NK-92 (cell line): ENCODE results near the gene MYCBPAP.

Source experiments
- DNase-seq: peaks from one replicate; lab custom pipeline; 2025; ENCODE audit not compliant: unreplicated experiment; lab: John Stamatoyannopoulos, UW

Gene MYCBPAP

GRCh38 chr17:50550661-50551432, 42.6 kb downstream of the MYCBPAP start:
- no peak for DNase-seq

GRCh38 chr17:50551433-50551815, 43.2 kb downstream of the MYCBPAP start:
- DNase-seq: no peak

GRCh38 chr17:50551884-50552283, 43.6 kb downstream of the MYCBPAP start:
- DNase-seq: no peak

DNA sequence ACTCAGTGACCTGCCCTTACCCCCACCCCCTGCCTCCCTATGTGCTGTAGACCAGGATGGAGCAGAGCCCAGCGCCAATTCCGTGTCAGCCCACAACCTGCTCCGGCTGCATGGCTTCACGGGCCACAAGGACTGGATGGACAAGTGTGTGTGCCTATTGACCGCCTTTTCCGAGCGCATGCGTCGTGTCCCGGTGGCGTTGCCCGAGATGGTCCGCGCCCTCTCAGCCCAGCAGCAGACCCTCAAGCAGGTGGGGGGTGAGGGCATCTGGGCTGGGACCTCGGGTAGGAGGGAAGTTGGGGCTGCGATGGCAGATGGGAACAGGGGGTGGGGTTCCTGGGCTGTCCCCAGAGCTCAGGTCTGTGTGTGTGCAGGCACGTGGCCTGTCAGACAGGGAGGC, 46.0 kb downstream of the MYCBPAP start:
- no peak for DNase-seq

GRCh38 chr17:50556803-50557202, 48.6 kb downstream of the MYCBPAP start:
- DNase-seq: no peak

- DNase-seq: no peak
Measured at GRCh38 chr17:50557630-50558029, 49.4 kb downstream of the MYCBPAP start.

DNA sequence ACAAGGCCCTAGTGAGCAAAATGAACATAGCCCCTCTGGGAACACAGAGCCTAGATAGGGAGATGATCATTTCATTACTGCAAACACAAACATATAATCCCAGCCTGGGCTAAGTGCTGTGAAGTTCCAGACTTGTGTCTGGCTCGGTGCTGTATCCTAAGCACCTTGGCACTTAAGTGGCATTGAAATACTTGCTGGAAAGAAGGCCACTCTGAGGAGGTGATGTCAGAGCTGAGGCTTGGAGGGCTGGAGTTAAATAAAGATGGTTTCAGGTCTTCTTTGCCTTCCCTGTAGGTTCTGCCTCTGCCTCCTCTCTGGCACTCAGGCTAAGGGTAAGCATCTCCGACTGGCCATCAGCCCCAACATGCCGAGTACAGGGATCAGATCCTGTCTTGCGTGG, 49.9 kb downstream of the MYCBPAP start:
- DNase-seq: no peak

GRCh38 chr17:50558581-50558940, 50.3 kb downstream of the MYCBPAP start:
- no peak for DNase-seq

- no peak for DNase-seq
Measured at GRCh38 chr17:50558941-50559614, 50.8 kb downstream of the MYCBPAP start.

DNA sequence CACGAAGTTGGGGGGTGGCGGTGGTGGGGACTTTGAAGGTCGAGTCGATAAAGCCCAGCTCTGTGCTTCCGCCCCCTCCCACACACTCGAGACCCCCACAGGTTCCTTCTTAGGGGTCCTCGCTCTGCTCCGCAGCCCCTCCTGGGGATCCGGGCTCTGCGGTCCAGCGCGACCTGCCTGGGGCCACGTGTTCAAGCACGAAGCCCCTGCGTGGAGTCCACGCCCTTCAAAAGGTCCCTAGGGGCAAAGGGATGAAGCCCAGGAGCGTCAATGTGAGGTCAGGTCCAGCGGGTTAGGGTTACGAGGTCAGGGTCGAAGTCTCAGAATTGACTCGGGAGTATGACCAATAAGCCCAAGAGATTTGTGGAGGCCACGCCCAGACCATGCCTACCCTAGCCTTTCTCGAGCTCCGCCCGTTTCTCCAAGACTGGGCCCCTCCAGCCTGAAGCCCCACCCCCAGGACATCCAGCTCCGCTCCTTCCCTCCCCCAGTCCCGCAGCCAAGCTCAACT, 51.5 kb downstream of the MYCBPAP start:
- no peak for DNase-seq

DNA sequence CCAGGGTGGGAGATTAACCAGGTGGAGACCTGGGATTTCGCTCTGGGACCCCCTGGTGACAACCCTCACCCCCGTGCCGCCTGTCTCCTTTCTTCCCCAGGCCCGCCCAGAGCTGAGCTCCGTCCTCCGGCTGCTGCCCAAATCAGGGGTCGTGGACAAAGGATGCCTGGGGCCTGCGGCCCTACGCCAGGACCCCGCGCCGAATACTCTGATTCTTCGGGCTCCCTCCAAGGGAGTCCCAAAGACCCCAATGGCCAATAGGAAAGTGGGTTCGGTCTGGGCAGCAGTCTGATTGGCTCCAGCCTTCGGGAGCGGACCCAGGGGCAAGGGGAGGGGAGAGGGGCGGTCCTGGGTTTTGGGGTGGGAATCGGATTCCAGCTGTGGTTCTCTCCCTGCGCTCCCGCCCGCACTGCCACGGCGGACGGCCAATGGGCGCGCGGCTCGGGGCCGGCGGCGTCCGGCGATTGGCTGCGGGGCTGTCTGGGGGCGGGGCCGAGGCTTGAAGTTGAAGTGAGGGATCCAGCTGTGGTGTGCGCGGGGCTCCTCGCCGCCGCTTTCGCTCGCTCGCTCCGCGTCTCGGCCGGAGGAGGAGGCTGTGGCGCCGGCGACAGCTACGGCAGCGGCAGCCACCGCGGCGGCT, 52.1 kb downstream of the MYCBPAP start, which contains the start of gene CACNA1G:
TSS of gene CACNA1G (plus strand) at position 531 of the 640 bp plus-strand sequence. CDS start 745 bp downstream, outside the sequence.
- no peak for DNase-seq

GRCh38 chr17:50560931-50561745, 52.9 kb downstream of the MYCBPAP start:
- DNase-seq: no peak

DNA sequence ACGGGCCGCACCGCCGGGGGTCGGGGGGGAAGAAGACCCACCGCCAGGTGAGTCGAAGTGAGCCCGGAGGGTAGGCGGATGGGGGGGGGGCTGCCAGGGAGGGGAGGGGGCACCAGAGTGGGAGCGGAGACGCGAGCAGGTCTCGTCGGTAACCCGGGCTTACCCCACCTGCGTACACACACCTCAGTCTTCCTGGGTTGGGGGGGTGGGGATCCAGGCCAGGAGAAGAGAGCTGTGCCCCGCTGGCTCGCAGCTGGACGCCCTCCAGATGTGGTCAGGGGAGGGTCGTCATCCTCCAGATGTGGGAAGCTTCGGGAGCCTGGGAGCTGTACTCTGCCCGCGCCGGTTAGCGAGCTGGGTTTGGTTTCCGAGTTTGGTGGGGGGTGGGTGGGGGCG, 53.5 kb downstream of the MYCBPAP start:
- no peak for DNase-seq

DNA sequence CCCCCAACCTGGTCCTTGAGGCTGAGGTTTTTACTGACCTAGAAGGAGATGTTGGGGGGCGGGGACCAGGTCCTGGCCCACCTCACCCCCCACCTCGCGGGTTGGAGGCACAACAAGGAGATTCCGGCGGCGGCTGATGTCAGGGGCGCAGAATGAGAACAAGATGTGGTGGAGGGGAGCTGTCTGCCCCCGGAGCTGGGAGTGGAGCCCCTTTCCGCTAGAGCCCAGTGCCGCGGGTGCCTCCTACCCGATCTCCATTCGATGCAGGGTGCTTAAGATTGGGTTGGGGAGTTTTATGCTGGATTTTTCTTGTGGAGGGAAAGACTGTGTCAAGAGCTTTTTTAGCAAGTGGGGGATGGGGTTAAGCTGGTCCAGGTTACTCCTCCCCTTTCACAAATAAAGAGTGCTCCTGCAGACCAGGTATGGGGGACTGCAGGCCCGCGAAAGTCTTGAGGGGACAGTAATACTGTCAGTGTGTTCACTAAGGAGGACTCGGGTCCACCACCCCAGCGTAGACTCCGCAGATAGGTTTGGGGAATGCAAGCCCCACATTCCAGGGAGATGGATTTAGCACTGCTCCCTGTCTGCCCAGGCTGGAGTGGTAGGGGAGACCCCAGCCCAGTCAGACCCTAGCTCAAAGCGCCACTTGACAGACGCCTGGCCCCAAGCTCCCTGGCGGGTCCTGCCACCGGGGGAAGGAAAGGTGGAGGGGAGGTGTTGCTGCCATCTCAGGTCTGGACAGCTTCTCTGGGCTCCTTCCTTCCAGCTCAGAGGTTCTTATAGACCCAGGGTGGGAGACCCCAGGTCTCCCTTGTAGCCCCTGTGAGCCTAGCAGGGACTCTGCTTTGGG, 54.2 kb downstream of the MYCBPAP start:
- no peak for DNase-seq

DNA sequence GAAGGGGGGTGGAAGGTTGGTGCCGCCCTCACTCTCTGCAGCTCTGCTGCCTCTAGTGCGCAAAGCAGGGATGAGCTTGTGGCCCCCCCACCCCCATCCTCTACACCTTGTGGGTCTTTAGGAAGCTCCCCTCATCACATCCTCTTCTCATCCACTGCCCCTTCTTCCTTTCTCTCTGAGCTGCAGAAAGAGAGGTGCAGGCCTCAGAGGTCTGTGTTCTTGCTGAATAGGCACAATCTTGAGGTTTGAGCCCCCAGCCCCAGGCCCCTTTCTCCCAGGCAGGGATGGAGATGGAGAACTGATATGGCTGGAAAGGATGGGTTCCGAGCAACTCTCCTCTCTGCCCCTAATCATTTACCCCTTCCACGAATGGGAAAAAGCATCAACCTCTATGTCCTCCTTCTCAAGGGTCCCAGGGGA, 54.9 kb downstream of the MYCBPAP start:
- DNase-seq: no peak

DNA sequence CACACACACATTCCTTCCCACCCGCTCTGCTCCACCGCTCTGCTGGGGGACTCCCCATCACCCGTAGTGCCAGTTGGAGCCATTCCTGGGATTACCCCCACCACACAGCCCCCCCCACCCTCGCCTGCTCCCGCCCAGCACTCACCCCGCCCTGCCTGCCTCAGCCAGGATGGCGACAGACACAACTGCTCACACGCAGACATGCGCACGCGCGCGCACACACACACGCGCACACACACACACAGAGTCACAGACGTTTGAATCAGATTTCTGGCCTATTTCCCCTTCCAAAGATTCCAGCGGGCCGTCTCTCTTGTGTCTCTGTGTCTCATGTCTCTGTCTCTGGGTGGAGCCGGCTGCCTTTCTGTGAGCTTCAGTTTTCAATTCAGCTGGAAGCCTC, 56.7 kb downstream of the MYCBPAP start:
- no peak for DNase-seq

GRCh38 chr17:50565402-50566350, 57.4 kb downstream of the MYCBPAP start:
- DNase-seq: no peak

DNA sequence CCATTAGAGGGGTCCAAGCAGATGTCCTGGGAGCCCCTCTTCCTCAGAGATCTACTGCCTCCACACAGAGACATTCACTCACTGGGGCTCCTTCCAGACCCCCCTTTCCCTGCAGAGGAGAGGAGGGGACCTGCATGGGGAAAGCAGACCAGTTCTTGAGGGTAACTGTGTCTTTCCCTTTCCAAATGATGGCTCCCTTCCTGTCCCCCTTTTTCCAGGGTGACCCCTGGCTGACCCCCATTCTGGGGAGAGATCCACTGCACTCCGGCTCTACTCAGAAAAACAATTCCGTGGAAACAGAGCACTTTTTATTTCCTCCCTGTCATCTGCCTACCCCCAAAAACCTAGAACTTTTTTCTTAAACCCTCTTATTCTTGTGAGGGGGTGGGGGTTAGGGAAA, 58.6 kb downstream of the MYCBPAP start:
- no peak for DNase-seq

DNA sequence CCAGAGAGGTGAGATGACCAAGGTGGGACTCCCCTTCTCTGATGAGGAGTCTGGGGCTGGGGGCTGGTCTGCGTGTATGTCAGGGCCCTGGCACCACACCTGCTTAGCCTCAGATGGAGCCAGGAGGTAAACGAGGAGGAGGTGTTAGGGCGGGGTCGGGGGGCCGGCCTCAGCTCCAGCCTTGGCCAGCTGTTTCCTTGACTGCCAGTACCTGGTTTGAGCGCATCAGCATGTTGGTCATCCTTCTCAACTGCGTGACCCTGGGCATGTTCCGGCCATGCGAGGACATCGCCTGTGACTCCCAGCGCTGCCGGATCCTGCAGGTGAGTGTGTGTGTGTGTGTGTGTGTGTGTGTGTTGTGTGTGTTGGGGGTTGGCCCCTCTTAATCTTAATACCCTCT, 60.4 kb downstream of the MYCBPAP start:
- DNase-seq: no peak
